ENCODE data around the gene MZF1. TPM values are rescaled to one million over a fixed set of nuclear protein-coding genes. Genes with fewer than 3 reads are reported as not detected.

Gene MZF1
- total and polyA plus RNA-seq, 9 of the 15 experiments (the other 6 are each of a cell fraction or from before 2014, with no cell fraction given): 0.31 to 29.3 (median 11.5) TPM

- no peaks in the 10 kb centered on the region; the same call in 1 of the 2 replicates for H4K20me1 ChIP-seq (replicated peaks; ENCODE audit: control insufficient read depth, insufficient read depth, low read length)
- H3K9me3 ChIP-seq (replicated peaks; ENCODE audit: control insufficient read depth, insufficient read depth, low read depth, low read length): no peaks in the 10 kb centered on the region
- H3K4me3 ChIP-seq: peak within 1 kb of the TSS; percentile 62
- FAIRE-seq (peak; percentile 84), DNase-seq (ENCODE audit: extremely low read depth in 1 of 4, low spot score in 3 of 4) (peak; percentile 89 to 98 (median 92)), ATAC-seq (peak; percentile 72)
- peaks cover 30 to 60% of the 10 kb centered on the region in 2 experiments for H3K4me1 ChIP-seq (replicated peaks in 1 of 2; ENCODE audit: control insufficient read depth in 2 of 2, insufficient read depth in 2 of 2, low read length in 2 of 2)
- H2AFZ ChIP-seq (ENCODE audit: low read depth, low read length): peak within 1 kb of the TSS; percentile 82
- no peaks in the 10 kb centered on the region for H3K27me3 ChIP-seq (ENCODE audit: control insufficient read depth in 2 of 2, insufficient read depth in 2 of 2, low read length in 2 of 2)
- under 1% methylated on average over 55 of the region's 69 CpGs for WGBS (ENCODE audit: insufficient coverage, low coverage, missing lambda C conversion rate)
- ChIA-PET POLR2A (interaction anchor here (0.6 to 3.7 kb wide), 12 partner anchors 10 to 372 kb away, joined by 3 to 48 read pairs (median 3); partner anchors contain the start of genes TRIM28, ZBTB45, ZNF274 and ZNF446), CTCF (ENCODE audit: low intra/inter-chr PET ratio) (no interaction called here)
- peaks cover 46% of the 10 kb centered on the region for H3K79me2 ChIP-seq (ENCODE audit: control insufficient read depth, insufficient read depth, low read length)
- peak within 1 kb of the TSS; percentile 84 to 98 for H3K9ac ChIP-seq (ENCODE audit: insufficient read depth in 1 of 2, low read depth in 2 of 2, low read length in 2 of 2)
- intact Hi-C loops (cut with micrococcal nuclease) (no loop called here), in situ Hi-C loops (cut with MboI) (no loop called here)
- H3K36me3 ChIP-seq (ENCODE audit: control insufficient read depth, insufficient read depth, low read length): peaks cover 64% of the 10 kb centered on the region
- BruUV-seq (replicated peaks): no TSS peak
- peak within 1 kb of the TSS; percentile 86 for H3K27ac ChIP-seq (ENCODE audit: extremely low read depth, low read depth, low read length)
- peak within 1 kb of the TSS; percentile 98 for H3K4me2 ChIP-seq (ENCODE audit: insufficient read depth, low read length)
- peaks cover 3% of the 10 kb centered on the region for H3K9me1 ChIP-seq (ENCODE audit: control insufficient read depth, insufficient read depth, low read length)
- TF ChIP-seq CREB1 (IDR thresholded peaks at IDR 0.05) (peak; percentile 90), CREB1 (CRISPR knock-in tag; IDR thresholded peaks at IDR 0.05) (peak; percentile 94), HDAC2 (IDR thresholded peaks at IDR 0.05) (no peak), HDAC8 (tag; IDR thresholded peaks at IDR 0.05) (no peak), ZBTB11 (CRISPR knock-in tag; IDR thresholded peaks at IDR 0.05) (peak; percentile 68 to 98 (median 85); a peak in 5 of 6 replicates), ZBTB7A (IDR thresholded peaks at IDR 0.05; ENCODE audit: borderline replicate concordance, control insufficient read depth, low read depth, low read length) (peak; percentile 91; the same call in 1 of the 2 replicates), SMARCB1 (IDR thresholded peaks at IDR 0.05; ENCODE audit: insufficient read length, low read depth) (no peak), STAT5B (CRISPR knock-in tag; IDR thresholded peaks at IDR 0.05) (no peak), HOXB6 (CRISPR knock-in tag; IDR thresholded peaks at IDR 0.05; ENCODE audit: borderline replicate concordance) (no peak; the same call in 1 of the 2 replicates), FOXK2 (conservative IDR thresholded peaks at IDR 0.05 in 1 of 2, IDR thresholded peaks at IDR 0.05 in 1 of 2; ENCODE audit: low read depth in 2 of 2) (peak; percentile 85 to 87), CGGBP1 (CRISPR knock-in tag; IDR thresholded peaks at IDR 0.05) (no peak), HNRNPH1 (optimal IDR thresholded peaks at IDR 0.05; ENCODE audit: low read depth, low read length) (no peak), CBX2 (IDR thresholded peaks at IDR 0.05; ENCODE audit: insufficient read depth, low read length, poor library complexity, severe bottlenecking) (no peak), TAF1 (IDR thresholded peaks at IDR 0.05; ENCODE audit: control insufficient read depth, extremely low read depth, insufficient read depth, low read length, severe bottlenecking) (peak; percentile 59), PRPF4 (IDR thresholded peaks at IDR 0.05; ENCODE audit: insufficient read depth, low read depth, low read length, poor library complexity, severe bottlenecking) (no peak), GABPB2 (CRISPR knock-in tag; conservative IDR thresholded peaks at IDR 0.05) (0 out of 2 replicates have a peak, but pooled peaks have one; percentile 75), PHB (CRISPR knock-in tag; IDR thresholded peaks at IDR 0.05) (peak; percentile 43; the same call in 1 of the 2 replicates), NFRKB (IDR thresholded peaks at IDR 0.05; ENCODE audit: low read depth) (no peak)
Observed at GRCh38 chr19:58554494-58555368, 18.4 kb downstream of the MZF1 start, which contains the start of gene CHMP2A. Gene CHMP2A, minus strand, starts transcription at chr19:58555105. Its CDS starts 893 bp downstream, at chr19:58554212.

Data from K562 (cell line).